HEK293 (cell line): ENCODE data around the gene PLCL1.

Source experiments
- BCL11A ChIP-seq: fragments of 450-650 bp; formaldehyde crosslinking; IDR thresholded peaks from 2 replicates; pipeline ENCODE4 v1.5.1; 2016; ENCODE audit warnings: low read depth, missing biosample characterization, missing genetic modification characterization
- CTCF ChIP-seq: fragments of 450-650 bp; formaldehyde crosslinking; IDR thresholded peaks from 2 replicates; pipeline ENCODE4 v1.5.1; 2016; ENCODE audit warnings: missing biosample characterization, missing genetic modification characterization
- PRDM4 ChIP-seq: fragments of 450-650 bp; formaldehyde crosslinking; IDR thresholded peaks from 2 replicates; pipeline ENCODE4 v1.5.1; 2017; ENCODE audit warnings: missing biosample characterization, missing genetic modification characterization
- ZBTB1 ChIP-seq: fragments of 450-650 bp; formaldehyde crosslinking; IDR thresholded peaks from 2 replicates; pipeline ENCODE4 v1.5.1; 2016; ENCODE audit warnings: missing biosample characterization, missing genetic modification characterization
- ZNF335 ChIP-seq: fragments of 450-650 bp; formaldehyde crosslinking; conservative IDR thresholded peaks from 2 replicates; pipeline ENCODE4 v1.5.1; 2016; ENCODE audit warnings: missing biosample characterization, missing genetic modification characterization
- ZNF707 ChIP-seq: fragments of 450-650 bp; formaldehyde crosslinking; IDR thresholded peaks from 2 replicates; pipeline ENCODE4 v1.5.1; 2016; ENCODE audit warnings: missing biosample characterization, missing genetic modification characterization
- ZSCAN18 ChIP-seq: fragments of 450-650 bp; formaldehyde crosslinking; IDR thresholded peaks from 2 replicates; pipeline ENCODE4 v1.5.1; 2016; ENCODE audit warnings: missing biosample characterization, missing genetic modification characterization

- TF ChIP-seq ZSCAN18 (tag by site-specific recombination): no peak
- no peak for TF ChIP-seq CTCF
- no peak for TF ChIP-seq ZNF335 (tag by site-specific recombination)
- TF ChIP-seq ZNF707 (tag by site-specific recombination): no peak
- TF ChIP-seq ZBTB1: no peak
- TF ChIP-seq BCL11A (tag by site-specific recombination): no peak
- TF ChIP-seq PRDM4 (tag by site-specific recombination): no peak
Measured at GRCh38 chr2:198127627-198128026, 323.2 kb downstream of the PLCL1 start.
